ENCODE data around the gene SYT5.

Gene SYT5

DNA sequence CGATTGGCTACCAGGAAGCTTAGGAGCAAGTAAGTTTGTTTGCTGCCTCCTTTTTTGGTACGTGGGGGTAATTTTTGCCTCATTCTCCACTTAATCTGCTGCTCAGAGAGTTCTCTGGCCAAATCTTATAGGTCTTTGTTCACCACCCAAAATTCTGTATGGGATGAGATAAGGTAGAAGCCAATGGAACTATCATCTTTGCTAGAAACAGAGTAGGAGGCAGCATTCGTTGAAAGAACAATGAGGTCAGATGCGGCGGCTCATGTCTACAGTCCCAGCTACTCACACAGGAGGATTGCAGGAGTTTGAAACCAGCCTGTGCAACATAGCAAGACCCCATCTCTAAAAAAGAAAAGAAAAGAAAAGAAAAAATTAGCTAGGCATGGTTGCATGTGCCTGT, 8.6 kb downstream of the SYT5 start:
- no peak for TF ChIP-seq FOXP2 (optimal IDR thresholded peaks at IDR 0.05; ENCODE audit: borderline replicate concordance, extremely low read depth, extremely low read length, insufficient read depth)
- TF ChIP-seq, protein P1, sequence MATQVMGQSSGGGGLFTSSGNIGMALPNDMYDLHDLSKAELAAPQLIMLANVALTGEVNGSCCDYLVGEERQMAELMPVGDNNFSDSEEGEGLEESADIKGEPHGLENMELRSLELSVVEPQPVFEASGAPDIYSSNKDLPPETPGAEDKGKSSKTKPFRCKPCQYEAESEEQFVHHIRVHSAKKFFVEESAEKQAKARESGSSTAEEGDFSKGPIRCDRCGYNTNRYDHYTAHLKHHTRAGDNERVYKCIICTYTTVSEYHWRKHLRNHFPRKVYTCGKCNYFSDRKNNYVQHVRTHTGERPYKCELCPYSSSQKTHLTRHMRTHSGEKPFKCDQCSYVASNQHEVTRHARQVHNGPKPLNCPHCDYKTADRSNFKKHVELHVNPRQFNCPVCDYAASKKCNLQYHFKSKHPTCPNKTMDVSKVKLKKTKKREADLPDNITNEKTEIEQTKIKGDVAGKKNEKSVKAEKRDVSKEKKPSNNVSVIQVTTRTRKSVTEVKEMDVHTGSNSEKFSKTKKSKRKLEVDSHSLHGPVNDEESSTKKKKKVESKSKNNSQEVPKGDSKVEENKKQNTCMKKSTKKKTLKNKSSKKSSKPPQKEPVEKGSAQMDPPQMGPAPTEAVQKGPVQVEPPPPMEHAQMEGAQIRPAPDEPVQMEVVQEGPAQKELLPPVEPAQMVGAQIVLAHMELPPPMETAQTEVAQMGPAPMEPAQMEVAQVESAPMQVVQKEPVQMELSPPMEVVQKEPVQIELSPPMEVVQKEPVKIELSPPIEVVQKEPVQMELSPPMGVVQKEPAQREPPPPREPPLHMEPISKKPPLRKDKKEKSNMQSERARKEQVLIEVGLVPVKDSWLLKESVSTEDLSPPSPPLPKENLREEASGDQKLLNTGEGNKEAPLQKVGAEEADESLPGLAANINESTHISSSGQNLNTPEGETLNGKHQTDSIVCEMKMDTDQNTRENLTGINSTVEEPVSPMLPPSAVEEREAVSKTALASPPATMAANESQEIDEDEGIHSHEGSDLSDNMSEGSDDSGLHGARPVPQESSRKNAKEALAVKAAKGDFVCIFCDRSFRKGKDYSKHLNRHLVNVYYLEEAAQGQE (IDR thresholded peaks at IDR 0.05; ENCODE audit: insufficient read depth in 1 of 2, low read depth in 2 of 2, low read length in 2 of 2) = no peak
- TF ChIP-seq POLR2AphosphoS5 (IDR thresholded peaks at IDR 0.05; ENCODE audit: low read depth, low read length) = no peak
- TF ChIP-seq TAF1 (IDR thresholded peaks at IDR 0.05; ENCODE audit: borderline replicate concordance, insufficient read depth, low read length) = no peak

DNA sequence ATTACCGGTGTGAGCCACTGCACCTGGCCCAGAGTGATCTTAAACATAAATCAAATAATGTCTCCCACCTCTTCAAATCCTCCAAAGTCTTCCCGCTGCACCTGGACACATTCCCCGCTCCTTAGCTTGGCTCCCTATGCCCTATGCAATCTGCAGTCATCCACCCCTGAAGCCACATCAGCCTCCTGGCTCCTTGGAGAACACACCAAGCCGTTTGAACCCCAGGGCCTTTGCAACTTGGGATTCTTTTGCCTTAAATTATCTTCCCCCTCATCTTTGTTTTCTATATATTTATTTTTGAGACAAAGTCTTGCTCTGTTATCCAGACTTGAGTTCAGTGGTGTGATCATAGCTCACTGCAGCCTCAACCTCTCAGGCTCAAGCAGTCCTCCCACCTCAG, 11.0 kb downstream of the SYT5 start:
- TF ChIP-seq, protein P1 (IDR thresholded peaks at IDR 0.05; ENCODE audit: insufficient read depth in 1 of 2, low read depth in 2 of 2, low read length in 2 of 2) = no peak
- TF ChIP-seq POLR2AphosphoS5 (IDR thresholded peaks at IDR 0.05; ENCODE audit: low read depth, low read length) (no peak), TAF1 (IDR thresholded peaks at IDR 0.05; ENCODE audit: borderline replicate concordance, insufficient read depth, low read length) (no peak), SIN3A (IDR thresholded peaks at IDR 0.05; ENCODE audit: borderline replicate concordance, insufficient read depth, low read length) (no peak), FOXP2 (optimal IDR thresholded peaks at IDR 0.05; ENCODE audit: borderline replicate concordance, extremely low read depth, extremely low read length, insufficient read depth) (no peak)

DNA sequence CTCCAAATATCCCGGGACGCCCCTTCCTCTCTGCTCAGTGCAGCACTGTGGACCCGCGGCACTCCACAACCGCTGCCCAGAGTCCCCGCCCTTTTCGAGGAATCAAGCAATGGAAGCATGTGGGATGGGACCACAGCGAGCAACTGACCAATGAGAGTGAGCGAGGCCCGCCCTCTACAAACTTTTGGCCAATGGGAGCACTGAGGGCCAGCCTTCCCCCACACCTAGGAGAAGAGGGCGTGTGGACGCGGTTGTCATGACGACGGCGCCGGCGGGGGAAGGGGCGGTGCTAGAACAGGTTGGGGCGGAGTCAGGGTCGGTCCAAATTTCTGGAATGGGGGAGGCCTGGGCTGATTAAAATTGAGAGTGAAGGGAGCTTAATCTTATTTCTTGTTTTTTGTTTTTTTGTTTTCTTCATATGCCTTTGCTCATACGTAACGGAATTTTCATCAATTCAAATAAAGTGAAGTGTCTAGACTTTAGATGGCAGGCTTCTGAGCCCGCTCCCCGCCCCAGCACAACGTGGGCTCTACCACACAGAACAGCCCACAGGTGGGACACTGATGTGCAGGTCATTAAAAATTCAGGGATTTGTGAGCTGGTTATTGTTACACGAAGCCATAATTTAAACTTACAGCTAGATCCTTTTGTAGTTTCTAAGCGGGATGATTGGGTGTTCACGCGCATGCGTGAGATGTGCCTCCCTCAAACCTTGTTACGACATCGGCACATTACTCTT, 13.4 kb downstream of the SYT5 start, which contains the start of gene DNAAF3:
Gene DNAAF3 (minus strand): TSS at position 84 of the 739 bp plus-strand sequence. CDS start 200 bp downstream, outside the sequence.
- TF ChIP-seq FOXP2 (optimal IDR thresholded peaks at IDR 0.05; ENCODE audit: borderline replicate concordance, extremely low read depth, extremely low read length, insufficient read depth) (peak; percentile 30), SIN3A (IDR thresholded peaks at IDR 0.05; ENCODE audit: borderline replicate concordance, insufficient read depth, low read length) (peak; percentile 90; the same call in 1 of the 2 replicates), TAF1 (IDR thresholded peaks at IDR 0.05; ENCODE audit: borderline replicate concordance, insufficient read depth, low read length) (no peak; the same call in 1 of the 2 replicates), POLR2AphosphoS5 (IDR thresholded peaks at IDR 0.05; ENCODE audit: low read depth, low read length) (peak; percentile 77)
- TF ChIP-seq, protein P1 (IDR thresholded peaks at IDR 0.05; ENCODE audit: insufficient read depth in 1 of 2, low read depth in 2 of 2, low read length in 2 of 2) = no peak

DNA sequence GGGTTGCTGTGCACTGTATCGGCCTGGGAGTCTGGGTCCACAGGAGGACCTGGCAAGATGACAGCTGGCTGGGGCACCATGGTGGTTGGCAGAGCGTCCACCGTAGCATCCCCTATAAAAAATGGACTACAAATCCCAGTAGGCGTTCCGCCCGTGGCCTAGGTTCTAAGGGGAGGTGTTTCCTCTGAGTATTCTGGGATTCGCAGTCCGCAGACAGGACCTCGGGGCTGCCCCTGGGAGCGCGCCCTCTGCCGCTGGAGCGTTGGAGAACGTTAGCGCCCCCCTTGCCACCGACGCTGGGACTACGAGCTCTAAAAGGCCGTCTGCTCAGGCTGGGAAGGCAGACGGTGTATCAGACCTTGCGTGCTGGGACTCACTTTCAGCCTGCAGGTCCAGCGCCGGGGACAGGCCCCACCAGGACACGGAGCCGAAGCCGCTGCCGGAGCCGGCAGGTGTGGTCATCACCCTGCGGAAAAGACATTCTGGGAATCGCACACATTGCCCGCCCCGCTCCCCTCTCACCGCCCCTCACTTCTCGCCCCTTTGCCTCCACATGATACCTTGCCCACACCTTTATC, 14.0 kb downstream of the SYT5 start:
- no peak for TF ChIP-seq POLR2AphosphoS5 (IDR thresholded peaks at IDR 0.05; ENCODE audit: low read depth, low read length)
- TF ChIP-seq TAF1 (IDR thresholded peaks at IDR 0.05; ENCODE audit: borderline replicate concordance, insufficient read depth, low read length) = no peak
- TF ChIP-seq, protein P1 (IDR thresholded peaks at IDR 0.05; ENCODE audit: insufficient read depth in 1 of 2, low read depth in 2 of 2, low read length in 2 of 2) = 0 out of 4 replicates have a peak, but pooled peaks of 1 of the 2 experiments have one; percentile 6
- peak; percentile 84 for TF ChIP-seq FOXP2 (optimal IDR thresholded peaks at IDR 0.05; ENCODE audit: borderline replicate concordance, extremely low read depth, extremely low read length, insufficient read depth)
- TF ChIP-seq SIN3A (IDR thresholded peaks at IDR 0.05; ENCODE audit: borderline replicate concordance, insufficient read depth, low read length) = no peak

All from PFSK-1 (cell line).